HEK293 (cell line): ENCODE data around the gene NPHP4.

Experiments
- CTCF ChIA-PET: fragments of 350-600 bp; formaldehyde crosslinking; extraction: SDS; loops from one replicate; lab custom pipeline; 2021; ENCODE audit warnings: antibody characterized with exemption; lab: Yijun Ruan, JAX
- POLR2A ChIA-PET: fragments of 300-600 bp; formaldehyde crosslinking; extraction: SDS; loops from one replicate; lab custom pipeline; 2020; ENCODE audit warnings: antibody characterized with exemption, inconsistent platforms; lab: Yijun Ruan, JAX
- H3K27ac ChIP-seq: fragments of 200-500 bp; sonication (Bioruptor generic); 2 replicates; pipeline ENCODE4 v1.5.1; 2014; ENCODE audit warnings: low read depth, low read length, control low read depth, inconsistent platforms; ENCODE audit errors: extremely low read depth
- H3K36me3 ChIP-seq, 2 experiments: fragments of 200-500 bp in 1 of 2; sonication (Bioruptor generic) in 1 of 2; 1 replicate in 1 of 2; 2 replicates in 1 of 2; pipeline ENCODE4 v1.5.1; 2014 to 2017; ENCODE audit warnings: inconsistent platforms in 2 of 2, low read length in 2 of 2; ENCODE audit not compliant: control insufficient read depth in 2 of 2, insufficient read depth in 1 of 2
- H3K4me1 ChIP-seq: fragments of 200-500 bp; sonication (Bioruptor generic); 2 replicates; pipeline ENCODE4 v1.5.1; 2014; ENCODE audit warnings: mild to moderate bottlenecking, low read length, inconsistent platforms; ENCODE audit not compliant: control insufficient read depth, insufficient read depth
- H3K4me3 ChIP-seq: 2 replicates; pipeline ENCODE4 v1.5.1; 2011; ENCODE audit warnings: low read depth, mild to moderate bottlenecking, control low read depth, low read length, moderate library complexity
- H3K9me3 ChIP-seq: fragments of 200-500 bp; sonication (Bioruptor generic); 2 replicates; pipeline ENCODE4 v1.5.1; 2014; ENCODE audit warnings: low read depth, low read length, inconsistent platforms; ENCODE audit not compliant: control insufficient read depth, insufficient read depth
- BCL6B ChIP-seq: fragments of 450-650 bp; formaldehyde crosslinking; IDR thresholded peaks from 2 replicates; pipeline ENCODE4 v1.5.1; 2017; ENCODE audit warnings: missing biosample characterization, missing genetic modification characterization
- HOXD13 ChIP-seq: sonication (generic); formaldehyde crosslinking; IDR thresholded peaks from 2 replicates; pipeline ENCODE4 v1.8.0; 2022; ENCODE audit warnings: missing genetic modification reagents, borderline replicate concordance
- KLF7 ChIP-seq: fragments of 450-650 bp; formaldehyde crosslinking; IDR thresholded peaks from 2 replicates; pipeline ENCODE4 v1.5.1; 2016; ENCODE audit warnings: missing biosample characterization, missing genetic modification characterization, borderline replicate concordance
- KLF8 ChIP-seq: fragments of 450-650 bp; formaldehyde crosslinking; IDR thresholded peaks from 2 replicates; pipeline ENCODE4 v1.5.1; 2016; ENCODE audit warnings: missing biosample characterization, missing genetic modification characterization
- KLF9 ChIP-seq: fragments of 450-650 bp; formaldehyde crosslinking; IDR thresholded peaks from 2 replicates; pipeline ENCODE4 v1.5.1; 2016; ENCODE audit warnings: missing biosample characterization, missing genetic modification characterization, low read depth
- WT1 ChIP-seq: fragments of 450-650 bp; formaldehyde crosslinking; IDR thresholded peaks from 2 replicates; pipeline ENCODE4 v1.5.1; 2016; ENCODE audit warnings: missing biosample characterization, missing genetic modification characterization
- ZBTB8A ChIP-seq: fragments of 450-650 bp; formaldehyde crosslinking; IDR thresholded peaks from 2 replicates; pipeline ENCODE4 v1.5.1; 2016; ENCODE audit warnings: missing biosample characterization, missing genetic modification characterization
- ZNF114 ChIP-seq: fragments of 450-650 bp; formaldehyde crosslinking; IDR thresholded peaks from 2 replicates; pipeline ENCODE4 v1.5.0; 2017; ENCODE audit warnings: missing biosample characterization, missing genetic modification characterization
- ZNF155 ChIP-seq: fragments of 450-650 bp; formaldehyde crosslinking; IDR thresholded peaks from 2 replicates; pipeline ENCODE4 v1.5.1; 2016; ENCODE audit warnings: missing biosample characterization, missing genetic modification characterization
- ZNF24 ChIP-seq: fragments of 450-650 bp; formaldehyde crosslinking; IDR thresholded peaks from 2 replicates; pipeline ENCODE4 v1.5.1; 2016; ENCODE audit warnings: missing biosample characterization, missing genetic modification characterization
- ZNF26 ChIP-seq: fragments of 450-650 bp; formaldehyde crosslinking; IDR thresholded peaks from 2 replicates; pipeline ENCODE4 v1.5.1; 2016; ENCODE audit warnings: missing biosample characterization, missing genetic modification characterization
- ZNF341 ChIP-seq: fragments of 450-650 bp; formaldehyde crosslinking; IDR thresholded peaks from 2 replicates; pipeline ENCODE4; 2016; ENCODE audit warnings: low read depth, missing biosample characterization, missing genetic modification characterization
- ZNF518A ChIP-seq: fragments of 450-650 bp; formaldehyde crosslinking; conservative IDR thresholded peaks from 2 replicates; pipeline ENCODE4 v1.5.1; 2016; ENCODE audit warnings: low read depth, missing biosample characterization, missing genetic modification characterization
- ZNF561 ChIP-seq: fragments of 450-650 bp; IDR thresholded peaks from 2 replicates; pipeline ENCODE4 v1.5.1; 2018; ENCODE audit warnings: missing biosample characterization, missing genetic modification characterization, borderline replicate concordance
- ZNF600 ChIP-seq: fragments of 450-650 bp; formaldehyde crosslinking; IDR thresholded peaks from 2 replicates; pipeline ENCODE4 v1.5.1; 2016; ENCODE audit warnings: missing biosample characterization, missing genetic modification characterization
- ZNF610 ChIP-seq: fragments of 450-650 bp; formaldehyde crosslinking; IDR thresholded peaks from 2 replicates; pipeline ENCODE4 v1.5.1; 2016; ENCODE audit warnings: missing biosample characterization, missing genetic modification characterization, borderline replicate concordance
- ZNF626 ChIP-seq: fragments of 450-650 bp; sonication (Bioruptor Pico); formaldehyde crosslinking; IDR thresholded peaks from 2 replicates; pipeline ENCODE4 v1.5.1; 2018; ENCODE audit warnings: missing biosample characterization, missing genetic modification characterization, inconsistent platforms
- ZNF639 ChIP-seq: fragments of 450-650 bp; formaldehyde crosslinking; IDR thresholded peaks from 2 replicates; pipeline ENCODE4 v1.5.1; 2016; ENCODE audit warnings: missing biosample characterization, missing genetic modification characterization
- ZSCAN5A ChIP-seq: fragments of 450-650 bp; formaldehyde crosslinking; IDR thresholded peaks from 2 replicates; pipeline ENCODE4 v1.5.1; 2016; ENCODE audit warnings: missing biosample characterization, missing genetic modification characterization

Gene NPHP4

GRCh38 chr1:5814046-5814619, 178.1 kb downstream of the NPHP4 start:
- CTCF ChIA-PET, result no interaction called here

More at GRCh38 chr1:5814046-5814619, 178.1 kb downstream of the NPHP4 start:
- Histone ChIP-seq H3K4me3 (no peak overlapping the region), H3K9me3 (no peaks in the 10 kb centered on the region), H3K27ac (no peak overlapping the region), H3K36me3 (no peaks in the 10 kb centered on the region), H3K4me1 (no peaks in the 10 kb centered on the region)
- POLR2A ChIA-PET, result no interaction called here
- no peak for TF ChIP-seq ZNF518A (tag by site-specific recombination)
- TF ChIP-seq WT1 (tag by site-specific recombination), result no peak
- no peak for TF ChIP-seq ZNF610 (tag by site-specific recombination)
- TF ChIP-seq KLF8 (tag by site-specific recombination), result no peak
- TF ChIP-seq KLF7 (tag by site-specific recombination), result no peak
- no peak for TF ChIP-seq BCL6B (tag by site-specific recombination)
- no peak for TF ChIP-seq ZNF626
- no peak for TF ChIP-seq HOXD13 (CRISPR knock-in tag)
- no peak for TF ChIP-seq ZNF341 (tag by site-specific recombination)
- no peak for TF ChIP-seq ZSCAN5A
- no peak for TF ChIP-seq ZNF26 (tag by site-specific recombination)
- no peak for TF ChIP-seq ZNF639
- no peak for TF ChIP-seq ZNF114 (tag by site-specific recombination)
- TF ChIP-seq ZBTB8A (tag by site-specific recombination), result no peak
- TF ChIP-seq ZNF155, result no peak
- TF ChIP-seq ZNF24, result no peak
- TF ChIP-seq ZNF600 (tag by site-specific recombination), result no peak
- TF ChIP-seq ZNF561, result no peak
- TF ChIP-seq KLF9 (tag by site-specific recombination), result no peak
